Colon (tissue), 2 donors: ENCODE results near the gene TMEM109.

Experiments
- FAIRE-seq: peaks from 2 replicates; lab custom pipeline; 2012; peaks lifted over from hg19 to GRCh38; lab: Jason Lieb, UNC
- donor health status: control.
- donor health status: control.

TMEM109 gene

GRCh38 chr11:60971520-60971919 lies 57.6 kb downstream of the TMEM109 start, which contains the start of gene CD6:
Gene CD6 (plus strand): TSS chr11:60971680. CDS start chr11:60971866, 186 bp downstream.
- FAIRE-seq: no peak

- FAIRE-seq: no peak
These were observed 58.4 kb downstream of the TMEM109 start for GRCh38 chr11:60972182-60973030.
